HUES64 (cell line): ENCODE measurements around the gene POPDC3.

Source experiments
- H3K27ac ChIP-seq: 2 replicates; pipeline ENCODE4 v1.7.0; 2013; ENCODE audit warnings: low read depth, low read length, inconsistent platforms
- H3K27me3 ChIP-seq: 2 replicates; pipeline ENCODE4 v1.6.1; 2013; ENCODE audit warnings: mild to moderate bottlenecking, low read length; ENCODE audit not compliant: insufficient read depth
- H3K36me3 ChIP-seq: 2 replicates; pipeline ENCODE4 v1.6.1; 2013; ENCODE audit warnings: mild to moderate bottlenecking, low read length; ENCODE audit not compliant: insufficient read depth
- H3K4me1 ChIP-seq: 2 replicates; pipeline ENCODE4 v1.6.1; 2013; ENCODE audit warnings: mild to moderate bottlenecking, low read length, moderate library complexity; ENCODE audit not compliant: insufficient read depth
- H3K4me3 ChIP-seq: 2 replicates; pipeline ENCODE4 v1.5.1; 2013; ENCODE audit warnings: mild to moderate bottlenecking, low read length, moderate library complexity
- H3K9ac ChIP-seq: 2 replicates; pipeline ENCODE4 v1.6.1; 2013; ENCODE audit warnings: mild to moderate bottlenecking, low read depth, low read length
- H3K9me3 ChIP-seq: 2 replicates; pipeline ENCODE4 v1.6.1; 2013; ENCODE audit warnings: low read depth, low read length; ENCODE audit not compliant: insufficient read depth
- WGBS: fragments of 150-250, 120-280 bp; methylation state at CpG from one replicate; pipeline ENCODE4 v1.1.7; 2013; ENCODE audit warnings: missing lambda C conversion rate; 5-methylcytosine and 5-hydroxymethylcytosine counted together

The POPDC3 gene

GRCh38 chr6:105111871-105112270 lies 67.9 kb downstream of the POPDC3 start:
- Histone ChIP-seq H3K27me3 (no peaks in the 10 kb centered on the region), H3K4me3 (no peak overlapping the region), H3K4me1 (no peaks in the 10 kb centered on the region; the same call in 1 of the 2 replicates), H3K9me3 (no peaks in the 10 kb centered on the region), H3K9ac (no peak overlapping the region), H3K36me3 (no peaks in the 10 kb centered on the region), H3K27ac (no peak overlapping the region)
- WGBS: 91% methylated on average over 1 of the region's 2 CpGs

- H3K36me3 ChIP-seq: no peaks in the 10 kb centered on the region
- H3K4me3 ChIP-seq: no peak overlapping the region
- H3K4me1 ChIP-seq: no peaks in the 10 kb centered on the region; the same call in 1 of the 2 replicates
- H3K9ac ChIP-seq: no peak overlapping the region
- 90% methylated on average over 3 of the region's 3 CpGs for WGBS
- no peaks in the 10 kb centered on the region for H3K9me3 ChIP-seq
- no peaks in the 10 kb centered on the region for H3K27me3 ChIP-seq
- no peak overlapping the region for H3K27ac ChIP-seq
Measured at GRCh38 chr6:105111105-105111504, 68.7 kb downstream of the POPDC3 start.

GRCh38 chr6:105109955-105110895 lies 69.6 kb downstream of the POPDC3 start:
- H3K4me3 ChIP-seq: no peak overlapping the region
- no peak overlapping the region for H3K9ac ChIP-seq
- 84% methylated on average over 7 of the region's 8 CpGs for WGBS
- H3K27me3 ChIP-seq: no peaks in the 10 kb centered on the region
- H3K4me1 ChIP-seq: no peaks in the 10 kb centered on the region
- no peaks in the 10 kb centered on the region for H3K9me3 ChIP-seq
- H3K36me3 ChIP-seq: no peaks in the 10 kb centered on the region
- H3K27ac ChIP-seq: no peak overlapping the region

- Histone ChIP-seq H3K36me3 (no peaks in the 10 kb centered on the region), H3K4me3 (no peak overlapping the region), H3K4me1 (no peaks in the 10 kb centered on the region), H3K9me3 (no peaks in the 10 kb centered on the region), H3K9ac (no peak overlapping the region), H3K27ac (no peak overlapping the region), H3K27me3 (no peaks in the 10 kb centered on the region)
- WGBS: 74% methylated on average over 6 of the region's 7 CpGs
Measured at GRCh38 chr6:105108631-105109262, 71.1 kb downstream of the POPDC3 start.
